ENCODE data around the gene OR4C11.

DNA sequence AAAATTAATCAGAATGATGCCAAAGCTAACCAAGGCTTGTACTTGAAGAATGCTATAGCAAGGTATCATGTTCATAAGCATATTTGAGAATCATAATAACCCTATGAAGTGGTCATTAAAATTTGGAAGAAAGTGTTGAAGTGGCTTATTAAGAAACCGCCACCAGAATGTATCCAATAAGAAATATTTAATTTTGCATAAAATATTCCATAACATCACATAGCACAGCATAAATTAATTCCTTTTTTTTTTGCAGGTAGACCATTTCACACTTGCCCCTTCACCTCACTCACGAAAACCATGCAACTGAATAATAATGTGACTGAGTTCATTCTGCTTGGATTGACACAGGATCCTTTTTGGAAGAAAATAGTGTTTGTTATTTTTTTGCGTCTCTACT, 35.6 kb downstream of the OR4C11 start, which contains the start of gene OR4C16:
- no peak for TF ChIP-seq CTCF (conservative IDR thresholded peaks at IDR 0.05 in 1 of 2, IDR thresholded peaks at IDR 0.05 in 1 of 2; ENCODE audit: low read depth in 1 of 2, low read length in 2 of 2)
- no peak for TF ChIP-seq EZH2 (IDR thresholded peaks at IDR 0.05; ENCODE audit: low read length, missing control alignments)
